Peyer's patch (tissue), 4 donors: Measurements from ENCODE around the gene TNKS1BP1.

Experiments used
- CTCF ChIP-seq, 6 experiments: fragments of 450-650 bp in 4 of 6; fragments of 200-600 bp in 2 of 6; sonication (generic) in 1 of 6; IDR thresholded peaks; one replicate each; pipeline ENCODE4 v1.5.1; 2017 to 2019; ENCODE audit warnings: antibody characterized with exemption in 6 of 6, mild to moderate bottlenecking in 3 of 6, moderate library complexity in 1 of 6
- POLR2A ChIP-seq, 2 donors: fragments of 450-650 bp; IDR thresholded peaks; one replicate each; pipeline ENCODE4 v1.5.1; 2017; ENCODE audit warnings: antibody characterized with exemption in 2 of 2, mild to moderate bottlenecking in 2 of 2, moderate library complexity in 2 of 2

GRCh38 chr11:57279116-57279515 is 45.6 kb downstream of the TNKS1BP1 start:
- TF ChIP-seq CTCF (IDR thresholded peaks at IDR 0.05), result no peak
- no peak for TF ChIP-seq POLR2A (IDR thresholded peaks at IDR 0.05)
